ENCODE results near the gene MRPL36. TPM values are rescaled to one million over a fixed set of nuclear protein-coding genes. Genes with fewer than 3 reads are reported as not detected.
"Not testable (repeated sequence)": the region's sequence is repeated elsewhere in the genome, so short reads cannot be mapped to it uniquely, and the experiment has no call there.

MRPL36 gene
- total RNA-seq, 1 donor from 2014 or later: 50.1 TPM

GRCh38 chr5:1844708-1845436, 45.2 kb upstream of the MRPL36 start:
- intact Hi-C loops (cut with DNase I): no loop called here
- no peaks in the 10 kb centered on the region for H3K27me3 ChIP-seq

GRCh38 chr5:1843761-1844160, 44.1 kb upstream of the MRPL36 start:
- H3K4me1 ChIP-seq; H3K4me3 ChIP-seq; H3K27ac ChIP-seq; H3K36me3 ChIP-seq; H3K9me3 ChIP-seq; H3K27me3 ChIP-seq; DNase-seq (ENCODE audit: extremely low spot score in 2 of 2); intact Hi-C loops (cut with DNase I): not testable (repeated sequence)

More at GRCh38 chr5:1844708-1845436, 45.2 kb upstream of the MRPL36 start:
- Histone ChIP-seq H3K4me1 (no peaks in the 10 kb centered on the region), H3K9me3 (no peaks in the 10 kb centered on the region), H3K36me3 (no peaks in the 10 kb centered on the region), H3K27ac (no peak overlapping the region), H3K4me3 (no peak overlapping the region)
- DNase-seq (ENCODE audit: extremely low spot score in 2 of 2): no peak
- no peak for TF ChIP-seq POLR2A (IDR thresholded peaks at IDR 0.05)
- TF ChIP-seq CTCF (IDR thresholded peaks at IDR 0.05): no peak
- TF ChIP-seq POLR2AphosphoS5 (IDR thresholded peaks at IDR 0.05; ENCODE audit: insufficient read depth in 1 of 2, low read depth in 1 of 2): no peak

- no peaks in the 10 kb centered on the region for H3K4me1 ChIP-seq
- H3K4me3 ChIP-seq: no peak overlapping the region
- no peak for TF ChIP-seq POLR2A (IDR thresholded peaks at IDR 0.05)
- TF ChIP-seq CTCF (IDR thresholded peaks at IDR 0.05): no peak
- no peak for TF ChIP-seq POLR2AphosphoS5 (IDR thresholded peaks at IDR 0.05; ENCODE audit: insufficient read depth in 1 of 2, low read depth in 1 of 2)
- H3K27ac ChIP-seq: no peak overlapping the region
- no peaks in the 10 kb centered on the region for H3K27me3 ChIP-seq
- DNase-seq (ENCODE audit: extremely low spot score in 2 of 2): no peak
- intact Hi-C loops (cut with DNase I): no loop called here
- no peaks in the 10 kb centered on the region for H3K36me3 ChIP-seq
- H3K9me3 ChIP-seq: no peaks in the 10 kb centered on the region
Observed at GRCh38 chr5:1842004-1842819, 42.6 kb upstream of the MRPL36 start.

- no peak overlapping the region for H3K4me3 ChIP-seq
- H3K4me1 ChIP-seq: no peaks in the 10 kb centered on the region
- TF ChIP-seq POLR2A (IDR thresholded peaks at IDR 0.05) (no peak), CTCF (IDR thresholded peaks at IDR 0.05) (no peak), POLR2AphosphoS5 (IDR thresholded peaks at IDR 0.05; ENCODE audit: insufficient read depth in 1 of 2, low read depth in 1 of 2) (no peak)
Observed at GRCh38 chr5:1840741-1841521, 41.3 kb upstream of the MRPL36 start.

GRCh38 chr5:1840071-1840547, 40.5 kb upstream of the MRPL36 start:
- H3K27me3 ChIP-seq: no peaks in the 10 kb centered on the region
- H3K9me3 ChIP-seq: no peaks in the 10 kb centered on the region
- H3K27ac ChIP-seq: no peak overlapping the region
- H3K4me3 ChIP-seq: no peak overlapping the region
- H3K4me1 ChIP-seq: no peaks in the 10 kb centered on the region
- intact Hi-C loops (cut with DNase I): no loop called here
- H3K36me3 ChIP-seq: no peaks in the 10 kb centered on the region
- TF ChIP-seq POLR2AphosphoS5 (IDR thresholded peaks at IDR 0.05; ENCODE audit: insufficient read depth in 1 of 2, low read depth in 1 of 2) (no peak), CTCF (IDR thresholded peaks at IDR 0.05) (no peak), POLR2A (IDR thresholded peaks at IDR 0.05) (no peak)
- no peak for DNase-seq (ENCODE audit: extremely low spot score in 2 of 2)

More at GRCh38 chr5:1840741-1841521, 41.3 kb upstream of the MRPL36 start:
- Histone ChIP-seq H3K27ac (no peak overlapping the region), H3K27me3 (no peaks in the 10 kb centered on the region), H3K9me3 (no peaks in the 10 kb centered on the region), H3K36me3 (no peaks in the 10 kb centered on the region)
- no peak for DNase-seq (ENCODE audit: extremely low spot score in 2 of 2)
- intact Hi-C loops (cut with DNase I): no loop called here
